Stimulated activated CD8-positive, alpha-beta memory T cell treated with anti-CD3 and anti-CD28 coated beads, Interleukin-12 subunit alpha, Interleukin-12 subunit beta, amount 100 ng/mL, for 1 hour (primary cell): Measurements from ENCODE around the gene OR6K2.
"Not testable (repeated sequence)": the region's sequence is repeated elsewhere in the genome, so short reads cannot be mapped to it uniquely, and the experiment has no call there.

ENCODE experiments used
- DNase-seq: peaks from one replicate; pipeline ENCODE4 v3.0.0-alpha.2; 2020; ENCODE audit warnings: low read depth

OR6K2 gene, protein sequence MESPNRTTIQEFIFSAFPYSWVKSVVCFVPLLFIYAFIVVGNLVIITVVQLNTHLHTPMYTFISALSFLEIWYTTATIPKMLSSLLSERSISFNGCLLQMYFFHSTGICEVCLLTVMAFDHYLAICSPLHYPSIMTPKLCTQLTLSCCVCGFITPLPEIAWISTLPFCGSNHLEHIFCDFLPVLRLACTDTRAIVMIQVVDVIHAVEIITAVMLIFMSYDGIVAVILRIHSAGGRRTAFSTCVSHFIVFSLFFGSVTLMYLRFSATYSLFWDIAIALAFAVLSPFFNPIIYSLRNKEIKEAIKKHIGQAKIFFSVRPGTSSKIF

DNA sequence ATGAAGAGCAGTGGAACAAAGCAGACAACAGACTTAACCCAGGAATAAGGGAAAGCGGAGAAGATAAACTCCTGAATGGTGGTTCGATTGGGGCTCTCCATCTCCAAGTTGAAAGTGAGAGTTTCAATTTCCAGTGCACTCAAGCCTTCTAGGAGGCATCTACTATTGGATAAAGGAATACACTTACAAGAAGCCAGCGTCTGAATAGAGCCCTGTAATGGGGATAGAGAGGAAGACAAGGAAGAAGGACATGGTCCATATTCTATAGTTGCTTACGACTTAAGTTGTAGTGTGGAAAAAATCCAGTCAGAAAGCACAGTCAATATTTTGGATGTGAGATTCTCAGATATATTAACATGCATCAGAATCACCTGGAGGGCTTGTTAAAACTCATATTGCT lies at the start of gene OR6K2:
TSS of gene OR6K2 (minus strand) at position 101 of the 400 bp plus-strand sequence. CDS start at position 101, 0 bp downstream.
- no peak for DNase-seq

DNA sequence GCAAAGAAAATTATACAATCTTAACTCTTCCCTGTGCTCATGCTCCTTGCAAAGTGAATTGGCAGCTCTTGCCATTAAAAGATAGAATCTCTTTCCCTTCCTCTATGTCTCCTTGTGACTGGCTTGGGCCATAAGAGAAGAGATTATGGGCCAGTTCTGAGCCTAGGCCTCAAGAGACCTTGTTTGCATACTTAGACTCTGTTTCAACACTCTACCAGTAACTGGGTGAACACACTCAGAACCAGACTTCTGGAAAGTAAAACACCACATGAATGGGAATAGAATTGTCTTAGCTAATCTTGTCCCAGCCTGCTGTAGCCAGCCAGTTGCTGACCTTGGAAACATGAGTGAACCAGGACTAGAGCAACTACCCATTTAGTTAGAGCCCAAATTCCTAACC lies 35.4 kb upstream of the OR6K2 start:
- DNase-seq = no peak

DNA sequence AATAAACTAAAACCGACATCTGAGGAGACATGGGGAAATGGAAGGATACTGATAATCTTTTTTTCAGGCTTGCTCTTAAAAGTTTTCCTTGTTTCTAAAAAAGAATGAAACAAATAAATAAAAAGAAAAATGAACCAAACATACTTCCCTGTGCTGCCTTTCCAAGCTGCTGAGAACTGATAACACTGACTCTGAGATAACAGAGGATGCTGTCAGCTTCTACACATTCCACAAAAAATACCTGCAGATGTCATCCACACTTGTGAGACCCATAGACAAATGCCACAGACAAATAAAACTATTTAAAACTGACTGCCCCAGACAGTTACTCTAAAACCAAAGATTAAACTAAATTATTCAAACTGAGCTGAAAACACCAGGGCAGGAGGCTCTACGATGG lies 32.1 kb upstream of the OR6K2 start:
- no peak for DNase-seq

DNA sequence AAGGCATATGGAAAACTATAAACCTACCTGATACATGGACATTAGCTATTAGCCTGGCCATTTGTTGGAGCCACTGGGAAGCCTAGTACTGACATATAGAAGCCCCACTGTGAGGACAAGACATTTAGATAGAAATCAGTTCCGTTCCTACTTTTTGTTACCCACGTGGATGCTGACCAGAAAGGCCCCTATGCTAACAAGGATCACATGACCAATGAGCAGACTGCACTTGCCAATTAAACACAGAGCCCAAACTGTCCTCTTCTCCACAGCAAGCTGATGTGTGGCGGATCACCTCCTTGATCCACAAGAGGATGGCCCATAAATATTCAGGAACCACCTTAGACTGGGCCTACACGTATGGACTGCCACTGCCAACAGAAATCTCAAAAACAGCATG lies 31.3 kb upstream of the OR6K2 start:
- no peak for DNase-seq

DNA sequence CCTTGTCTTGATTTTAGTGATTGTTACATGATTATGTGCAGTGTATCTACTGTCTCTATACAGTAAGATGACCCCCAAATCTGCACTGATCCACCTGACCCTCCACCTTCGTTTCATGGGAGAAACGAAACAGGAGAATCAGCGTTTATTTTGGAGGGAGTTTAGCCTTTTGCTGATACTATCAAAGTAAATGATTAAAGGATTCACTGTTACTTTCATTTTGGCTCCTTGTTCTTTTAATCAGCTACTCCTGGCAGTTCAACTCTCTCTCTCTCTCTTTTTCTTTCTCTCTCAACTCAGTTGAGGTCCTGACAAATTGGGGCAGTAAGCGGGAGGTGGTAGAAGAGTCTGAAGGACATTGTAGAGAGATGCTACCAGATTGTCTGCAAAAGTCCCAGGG lies 30.0 kb upstream of the OR6K2 start:
- DNase-seq = no peak

DNA sequence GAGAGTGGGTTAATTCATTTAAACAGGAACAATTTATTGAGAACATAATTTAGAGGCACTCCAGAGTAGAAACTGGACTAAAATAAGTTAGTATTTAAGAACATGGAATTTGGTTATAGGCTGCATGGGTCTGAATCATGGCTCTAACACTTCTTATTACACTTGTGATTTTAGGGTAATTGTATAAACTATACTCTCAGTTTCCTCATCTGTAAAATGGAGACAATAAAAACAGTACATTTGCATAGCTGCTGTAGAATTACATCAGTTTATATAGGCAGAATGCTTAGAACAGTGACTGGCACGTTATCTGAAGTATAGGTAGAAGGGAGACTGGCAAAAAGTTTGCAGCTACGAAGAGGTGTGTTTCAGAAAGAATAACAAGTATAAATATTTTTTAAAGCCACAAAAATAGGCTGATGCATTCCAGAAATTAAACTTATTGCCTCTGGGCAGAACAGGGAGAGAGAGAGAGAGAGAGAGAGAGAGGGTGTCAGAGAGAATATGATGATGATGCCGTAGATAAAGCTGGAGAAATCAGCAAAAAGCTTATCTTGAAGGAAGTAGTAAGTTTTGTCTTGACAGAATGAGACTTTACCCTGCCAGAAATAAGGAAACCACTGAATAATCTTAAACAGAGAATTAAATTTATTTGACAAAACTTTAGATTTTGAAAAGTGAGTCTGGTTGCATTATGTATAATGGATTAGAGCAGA lies 28.2 kb upstream of the OR6K2 start:
- no peak for DNase-seq

DNA sequence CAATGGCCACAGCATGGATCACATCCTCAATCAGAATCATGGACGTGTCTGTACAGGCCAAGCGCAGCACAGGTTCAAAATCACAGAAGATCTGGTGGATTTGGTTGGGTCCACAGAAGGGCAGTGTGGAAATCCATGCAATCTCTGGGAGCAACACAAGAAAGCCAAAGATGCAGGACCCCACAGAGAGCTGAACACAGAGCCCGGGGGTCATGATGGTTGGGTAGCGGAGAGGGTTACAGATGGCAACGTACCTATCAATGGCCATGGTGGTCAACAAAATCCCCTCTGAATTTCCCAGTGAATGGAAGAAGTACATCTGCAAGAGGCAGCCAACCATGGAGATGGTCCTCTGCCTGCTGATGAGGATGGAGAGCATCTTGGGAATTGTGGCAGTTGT lies 24.0 kb upstream of the OR6K2 start:
- DNase-seq = no peak

DNA sequence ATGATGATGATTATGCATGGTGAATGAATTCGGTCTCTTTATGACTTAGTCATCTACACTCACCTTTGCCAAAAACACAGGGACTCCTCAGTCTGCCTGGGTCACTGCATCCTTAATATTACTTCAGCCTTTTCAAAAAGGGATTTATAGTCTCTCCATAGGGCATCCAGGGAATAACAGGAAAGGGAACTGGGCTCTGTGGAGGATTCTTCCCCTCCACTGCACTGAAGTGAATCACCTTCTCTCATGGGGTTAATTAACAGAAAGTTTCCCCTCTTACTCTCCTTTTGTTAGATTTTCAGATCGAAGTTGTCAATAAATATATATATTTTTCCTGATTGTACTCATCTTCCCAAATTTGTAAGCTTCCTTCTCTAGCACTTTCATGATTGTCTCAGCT lies 20.2 kb upstream of the OR6K2 start, which contains the start of gene OR6K3:
TSS of gene OR6K3 (minus strand) at position 101 of the 400 bp plus-strand sequence. CDS start 2,605 bp downstream, outside the sequence.
- no peak for DNase-seq

DNA sequence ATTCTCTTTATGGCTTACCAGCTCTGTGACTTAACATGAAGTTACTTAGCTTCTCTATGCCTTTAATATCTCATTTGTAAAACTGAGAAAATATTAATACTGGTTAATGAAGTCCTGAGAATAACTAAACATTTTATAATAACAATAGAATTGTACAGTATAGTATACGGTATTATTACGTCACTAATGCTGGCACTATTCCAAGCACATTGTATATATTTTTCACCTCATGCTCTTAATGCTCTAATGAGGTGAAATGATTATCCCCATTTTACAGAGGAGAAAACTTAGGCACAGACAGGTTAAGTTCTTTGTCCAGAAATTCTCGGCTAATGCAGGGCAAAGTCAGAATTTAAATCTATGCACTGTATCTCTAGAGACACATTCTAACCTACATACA lies 19.2 kb upstream of the OR6K2 start:
- no peak for DNase-seq

DNA sequence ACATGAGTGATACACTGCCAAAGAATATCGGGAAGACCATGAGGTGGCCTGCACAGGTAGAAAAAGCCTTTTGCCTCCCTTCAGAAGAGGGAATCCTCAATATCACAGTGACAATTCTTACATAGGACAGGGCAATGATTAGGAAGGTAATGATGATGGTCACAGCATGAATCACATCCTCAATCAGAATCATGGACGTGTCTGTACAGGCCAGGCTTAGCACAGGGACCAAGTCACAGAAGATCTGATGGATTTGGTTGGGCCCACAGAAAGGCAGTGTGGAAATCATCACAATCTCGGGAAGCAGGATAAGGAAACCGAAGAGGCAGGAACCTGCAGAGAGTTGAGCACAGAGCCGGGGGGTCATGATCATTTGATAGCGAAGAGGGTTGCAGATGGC lies 16.9 kb upstream of the OR6K2 start:
- DNase-seq = no peak

DNA sequence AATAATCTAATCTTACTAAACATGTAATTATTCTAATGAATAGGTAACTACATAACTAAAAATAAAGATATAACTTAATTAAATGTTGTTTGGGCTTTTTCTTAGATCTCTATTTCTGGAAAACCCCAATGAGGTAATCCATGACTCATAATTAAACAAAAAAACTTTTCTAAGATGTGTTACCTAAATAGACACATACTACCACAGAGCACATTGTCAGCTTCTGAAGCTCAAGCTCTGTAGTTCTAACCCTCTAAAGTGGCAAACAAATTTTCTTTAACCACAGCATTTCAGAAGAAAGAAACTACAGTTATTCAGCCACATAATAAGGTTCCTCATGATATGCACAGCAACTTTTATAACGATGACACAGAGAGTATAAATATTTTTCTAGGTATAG lies 15.9 kb upstream of the OR6K2 start:
- no peak for DNase-seq

DNA sequence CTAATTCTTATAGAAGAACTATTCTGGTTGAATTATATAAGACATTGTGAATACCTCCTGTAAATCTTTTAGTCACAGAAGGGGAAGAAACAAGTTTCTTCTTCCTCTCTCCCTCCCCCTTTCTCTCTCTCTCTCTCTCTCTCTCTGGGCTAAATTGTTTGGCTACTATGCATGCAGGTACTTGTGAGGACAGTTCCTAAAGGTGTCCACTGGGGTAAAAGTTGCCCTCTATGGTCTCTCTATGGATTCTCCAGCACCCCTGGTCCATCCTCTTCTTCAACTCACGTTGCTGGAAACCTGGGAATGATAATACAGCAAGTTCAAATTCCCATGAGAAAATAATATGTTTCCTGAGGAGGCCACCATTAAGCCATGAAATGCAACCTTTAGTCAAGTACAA lies 14.3 kb upstream of the OR6K2 start:
- no peak for DNase-seq

DNA sequence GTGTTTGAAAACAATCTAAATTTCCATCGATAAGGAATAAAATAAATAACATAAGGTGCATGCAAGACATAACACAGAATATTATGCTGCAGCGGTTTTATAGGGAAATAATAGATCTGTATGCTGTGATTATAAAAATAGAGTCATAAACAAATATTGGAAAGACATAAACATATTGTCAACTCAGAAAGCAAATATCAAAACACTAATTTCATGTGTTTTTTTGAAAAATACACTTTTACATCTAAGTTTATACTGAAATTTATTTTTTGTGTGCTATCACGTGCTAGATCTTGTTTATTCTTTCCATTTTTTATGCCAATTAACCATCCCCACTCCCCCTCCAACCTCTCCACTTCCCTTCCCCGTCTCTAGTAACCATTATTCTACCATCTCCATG lies 10.6 kb upstream of the OR6K2 start:
- no peak for DNase-seq

DNA sequence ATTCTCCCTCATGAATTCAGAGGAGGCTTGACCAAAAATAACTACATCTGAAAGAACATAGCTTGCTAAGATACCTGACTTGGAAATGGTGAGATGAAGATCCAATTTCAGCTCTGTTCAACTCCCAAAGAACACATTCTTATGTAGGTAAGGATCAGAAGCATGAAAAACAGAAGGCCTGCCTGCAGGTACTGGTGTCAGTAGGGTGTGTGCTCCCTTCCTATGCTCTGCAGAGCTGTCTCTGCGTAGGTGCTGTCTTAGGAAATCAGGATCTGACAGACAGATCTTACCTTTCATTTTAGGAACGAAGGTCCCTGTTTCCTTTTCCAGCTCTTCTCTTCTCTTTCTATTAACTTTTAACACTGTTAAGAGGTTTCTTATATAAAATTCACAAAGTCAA lies 5.6 kb upstream of the OR6K2 start:
- DNase-seq = no peak

DNA sequence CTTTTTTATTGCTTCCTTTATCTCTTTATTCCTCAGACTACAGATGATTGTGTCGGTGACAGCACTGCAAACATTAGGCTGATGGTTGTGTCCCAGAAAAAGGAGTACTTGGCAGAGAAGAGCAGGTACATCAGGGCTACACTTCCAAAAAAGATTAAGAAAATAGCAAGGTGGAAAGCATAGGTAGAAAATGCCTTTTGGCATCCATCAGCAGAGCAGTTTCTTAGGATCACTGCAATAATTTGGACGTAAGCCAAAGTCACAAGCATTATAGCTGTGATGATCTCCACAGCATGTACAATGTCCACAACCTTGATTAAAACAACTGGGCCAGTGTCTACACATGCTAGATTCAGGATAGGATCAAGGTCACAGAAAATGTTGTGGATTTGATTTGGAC lies 5.9 kb downstream of the OR6K2 start:
- DNase-seq = no peak

DNA sequence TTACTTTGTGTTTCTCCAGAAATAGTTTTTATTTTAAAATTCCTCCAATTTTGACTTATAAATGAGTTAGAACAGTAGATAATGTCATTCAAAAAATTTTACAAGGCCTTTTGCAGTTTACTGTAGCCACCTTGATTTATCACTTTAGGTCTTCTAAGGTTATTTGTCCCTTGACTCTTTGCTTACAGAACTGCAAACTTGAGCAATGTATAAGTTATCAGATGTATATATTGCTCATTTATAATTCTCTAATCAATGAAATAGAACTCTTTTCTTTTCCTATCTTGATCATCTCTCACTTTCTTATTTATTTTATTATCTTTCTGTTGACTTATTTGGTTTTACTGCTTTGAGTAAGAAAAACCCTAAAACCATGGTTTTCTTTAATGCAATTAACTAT lies 8.1 kb downstream of the OR6K2 start:
- DNase-seq = no peak

DNA sequence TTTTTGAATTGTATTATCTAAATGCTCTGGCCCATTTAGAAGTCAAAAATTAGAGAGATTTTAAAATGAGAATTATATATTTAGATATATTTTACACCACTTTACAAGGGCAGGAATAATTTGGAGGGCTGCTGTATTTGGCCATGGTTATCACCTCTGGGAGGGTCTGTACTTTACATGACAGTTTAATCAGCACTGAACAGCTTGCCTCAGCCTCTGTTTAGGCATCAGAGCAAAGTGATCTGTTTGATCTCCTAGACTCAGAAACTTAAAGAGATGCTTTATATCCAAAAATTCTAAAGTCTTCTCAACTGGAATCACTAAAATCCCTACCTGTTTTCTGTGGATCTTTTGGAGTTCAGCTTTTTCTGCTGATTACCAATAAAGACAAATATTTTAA lies 8.5 kb downstream of the OR6K2 start:
- DNase-seq = no peak

DNA sequence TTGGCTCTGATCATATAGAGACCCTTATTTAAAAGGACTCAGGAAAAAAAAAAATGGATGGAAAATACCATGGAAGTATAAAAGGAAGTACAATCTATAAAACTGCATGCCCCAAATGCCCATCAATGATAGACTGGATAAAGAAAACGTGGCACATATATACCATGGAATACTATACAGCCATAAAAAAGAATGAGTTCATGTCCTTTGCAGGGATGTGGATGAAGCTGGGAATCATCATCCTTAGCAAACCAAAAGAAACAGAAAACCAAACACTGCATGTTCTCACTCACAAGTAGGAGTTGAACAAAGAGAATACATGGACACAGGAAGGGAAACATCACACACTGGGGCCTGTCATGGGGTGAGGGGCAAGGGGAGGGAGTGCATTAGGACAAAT lies 9.3 kb downstream of the OR6K2 start:
- not testable (repeated sequence) for DNase-seq

DNA sequence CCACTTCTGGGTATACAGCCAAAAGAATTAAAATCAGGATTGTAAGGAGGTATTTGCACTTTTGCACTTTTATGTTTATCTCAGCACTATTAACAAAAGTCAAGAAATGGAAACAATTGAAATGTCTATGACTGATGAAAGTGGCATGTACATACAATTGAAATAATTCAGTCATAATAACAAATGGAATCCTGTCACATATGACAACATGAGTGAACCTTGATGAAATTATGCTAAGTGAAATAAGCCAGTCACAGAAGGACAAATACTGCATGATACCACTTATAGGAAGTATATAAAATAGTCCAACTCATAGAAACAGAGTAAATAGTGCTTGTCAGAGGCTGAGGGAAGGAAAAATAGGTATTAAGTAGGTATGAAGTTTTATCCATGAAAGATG lies 10.6 kb downstream of the OR6K2 start:
- DNase-seq = no peak

DNA sequence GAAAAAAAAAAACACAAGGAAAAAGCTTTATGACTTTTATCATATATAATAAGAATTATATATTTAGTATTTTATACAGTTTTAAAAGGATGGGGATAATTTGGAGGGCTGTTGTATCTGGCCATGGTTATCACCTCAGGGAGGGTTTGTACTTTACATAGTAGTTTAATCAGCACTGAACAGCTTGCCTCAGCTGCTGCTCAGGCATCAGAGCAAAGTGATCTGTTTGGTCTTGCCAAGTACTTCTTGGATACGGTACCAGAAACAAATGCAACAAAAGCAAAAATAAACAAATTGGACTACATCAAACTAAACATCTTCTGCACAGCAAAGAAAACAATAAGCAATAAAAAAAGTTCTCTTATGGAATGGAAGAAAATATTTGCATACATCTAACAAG lies 11.3 kb downstream of the OR6K2 start:
- no peak for DNase-seq

DNA sequence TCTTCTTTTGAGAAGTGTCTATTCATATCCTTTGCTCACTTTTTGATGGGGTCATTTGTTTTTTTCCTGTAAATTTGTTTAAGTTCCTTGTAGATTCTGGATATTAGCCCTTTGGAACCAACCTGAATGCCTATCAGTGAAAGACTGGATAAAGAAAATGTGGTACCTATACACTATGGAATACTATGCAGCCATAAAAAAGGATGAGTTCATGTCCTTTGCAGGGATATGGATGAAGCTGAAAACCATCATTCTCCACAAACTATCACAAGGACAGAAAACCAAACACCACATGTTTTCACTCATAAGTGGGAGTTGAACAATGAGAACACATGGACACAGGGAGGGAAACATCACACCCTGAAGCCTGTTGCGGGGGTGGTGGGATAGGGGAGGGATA lies 12.1 kb downstream of the OR6K2 start:
- DNase-seq = not testable (repeated sequence)

DNA sequence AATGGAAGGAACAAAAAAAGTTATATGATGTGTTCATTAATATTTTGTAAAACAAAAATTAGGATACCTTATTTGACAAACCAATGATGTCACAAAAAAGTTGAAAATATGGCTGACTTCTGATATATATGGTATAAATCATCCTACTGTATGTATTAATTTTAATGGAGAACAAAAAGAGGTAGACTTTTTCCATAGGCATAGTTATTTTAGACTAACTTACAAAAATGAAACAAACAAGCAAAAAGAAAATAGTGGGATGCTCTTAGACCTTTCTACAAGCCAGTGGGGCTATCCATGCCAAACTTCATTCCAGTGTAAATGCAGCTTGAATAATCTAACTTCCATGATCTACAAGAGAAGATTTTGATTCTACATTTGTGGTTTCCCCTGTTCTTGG lies 13.4 kb downstream of the OR6K2 start:
- no peak for DNase-seq

DNA sequence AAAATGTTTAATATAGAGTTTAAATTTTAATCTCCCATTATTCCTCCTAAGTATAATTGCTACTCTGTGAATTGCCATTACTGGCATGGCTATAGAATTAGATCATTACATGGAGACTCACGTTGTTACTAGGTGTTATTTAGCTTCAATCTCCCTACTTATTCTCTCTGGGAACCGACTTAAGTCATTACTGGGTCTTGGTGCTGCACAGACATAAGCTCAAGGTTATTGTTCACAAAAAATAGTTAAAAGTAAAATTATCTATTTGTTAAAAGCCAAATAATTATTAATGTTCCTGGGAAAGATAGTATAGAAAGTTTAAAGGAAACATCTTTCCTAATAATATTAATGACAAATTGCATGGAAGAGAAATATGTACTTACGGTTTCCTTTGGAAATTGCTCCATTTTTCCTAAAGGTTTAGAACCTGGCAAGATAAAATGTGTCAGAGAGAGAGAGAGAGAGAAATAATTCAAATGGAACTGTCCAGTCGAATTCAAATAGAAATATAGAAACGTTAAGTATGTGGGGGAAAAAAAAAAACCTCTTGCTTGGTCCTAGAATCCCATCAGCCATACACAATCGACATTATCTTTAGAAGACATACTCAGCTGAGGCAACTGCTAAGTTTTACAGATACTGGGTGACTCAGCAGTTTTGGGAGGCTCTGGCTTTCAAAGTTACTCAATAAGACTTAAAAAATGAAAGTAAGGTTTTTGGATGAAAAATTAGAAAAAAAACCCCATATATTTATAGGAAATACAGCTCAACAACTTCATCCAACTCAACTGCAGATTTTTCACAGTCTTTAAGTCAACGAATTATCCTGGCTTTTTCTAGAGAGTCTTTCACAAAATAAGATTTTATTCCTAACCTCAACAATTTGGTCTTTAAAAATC lies 14.1 kb downstream of the OR6K2 start, which contains the start of gene SPTA1:
TSS of gene SPTA1 (minus strand) at position 605 of the 899 bp plus-strand sequence. CDS start at position 407, 198 bp downstream.
- DNase-seq = no peak
